Upper lobe of left lung (tissue), 4 donors: ENCODE data around the gene ZNF24.

Source experiments
- POLR2A ChIP-seq, 4 donors: fragments of 450-650 bp; IDR thresholded peaks; one replicate each; pipeline ENCODE4 v1.5.1; 2016 to 2017; ENCODE audit warnings: antibody characterized with exemption in 4 of 4, mild to moderate bottlenecking in 2 of 4
- POLR2AphosphoS5 ChIP-seq, 2 donors: sonication (generic); formaldehyde crosslinking; IDR thresholded peaks; one replicate each; pipeline ENCODE4 v1.5.1; 2017; ENCODE audit warnings: antibody characterized with exemption in 2 of 2
- TF ChIP-seq, protein P1 (sequence below), 6 experiments: fragments of 450-650 bp in 4 of 6; fragments of 200-600 bp in 2 of 6; sonication (generic) in 2 of 6; IDR thresholded peaks; one replicate each; pipeline ENCODE4 v1.5.1; 2016 to 2019; ENCODE audit warnings: antibody characterized with exemption in 6 of 6

DNA sequence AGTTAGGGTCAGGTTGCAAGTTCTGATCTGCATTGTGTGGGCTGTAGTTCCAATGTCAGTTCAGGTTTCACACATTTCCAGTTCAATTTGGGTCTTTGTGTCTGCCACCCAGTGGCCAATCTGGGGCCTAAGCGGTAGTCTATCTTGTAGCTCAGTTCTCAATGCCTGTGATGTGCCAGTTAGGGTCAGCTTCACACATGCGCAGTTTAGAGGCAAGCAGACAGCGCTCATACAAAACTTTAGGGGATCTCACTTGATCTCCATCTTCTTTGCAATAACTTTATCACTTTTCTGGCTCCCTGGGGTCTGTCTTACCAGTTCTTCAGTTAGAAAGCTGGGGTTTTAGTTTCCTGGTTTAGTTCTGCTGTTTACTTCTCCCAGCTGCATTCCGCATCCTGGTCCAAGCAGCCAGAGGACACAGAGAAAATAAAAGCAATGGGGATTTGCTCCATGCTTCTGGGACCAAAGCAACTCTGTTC is 11.0 kb upstream of the ZNF24 start:
- TF ChIP-seq, protein P1, sequence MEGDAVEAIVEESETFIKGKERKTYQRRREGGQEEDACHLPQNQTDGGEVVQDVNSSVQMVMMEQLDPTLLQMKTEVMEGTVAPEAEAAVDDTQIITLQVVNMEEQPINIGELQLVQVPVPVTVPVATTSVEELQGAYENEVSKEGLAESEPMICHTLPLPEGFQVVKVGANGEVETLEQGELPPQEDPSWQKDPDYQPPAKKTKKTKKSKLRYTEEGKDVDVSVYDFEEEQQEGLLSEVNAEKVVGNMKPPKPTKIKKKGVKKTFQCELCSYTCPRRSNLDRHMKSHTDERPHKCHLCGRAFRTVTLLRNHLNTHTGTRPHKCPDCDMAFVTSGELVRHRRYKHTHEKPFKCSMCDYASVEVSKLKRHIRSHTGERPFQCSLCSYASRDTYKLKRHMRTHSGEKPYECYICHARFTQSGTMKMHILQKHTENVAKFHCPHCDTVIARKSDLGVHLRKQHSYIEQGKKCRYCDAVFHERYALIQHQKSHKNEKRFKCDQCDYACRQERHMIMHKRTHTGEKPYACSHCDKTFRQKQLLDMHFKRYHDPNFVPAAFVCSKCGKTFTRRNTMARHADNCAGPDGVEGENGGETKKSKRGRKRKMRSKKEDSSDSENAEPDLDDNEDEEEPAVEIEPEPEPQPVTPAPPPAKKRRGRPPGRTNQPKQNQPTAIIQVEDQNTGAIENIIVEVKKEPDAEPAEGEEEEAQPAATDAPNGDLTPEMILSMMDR (IDR thresholded peaks at IDR 0.05): peak; percentile 48 to 75 (median 65)
- no peak for TF ChIP-seq POLR2A (IDR thresholded peaks at IDR 0.05)
- TF ChIP-seq POLR2AphosphoS5 (IDR thresholded peaks at IDR 0.05): no peak
